G401 (cell line): ENCODE measurements around the gene PTPRK. TPM values are rescaled to one million over a fixed set of nuclear protein-coding genes. Genes with fewer than 3 reads are reported as not detected.

Experiments used
- DNase-seq: peaks from one replicate; pipeline ENCODE4 v3.0.0-alpha.2; 2015; ENCODE audit warnings: low spot score
- in situ Hi-C: cut with HindIII; loops from 2 replicates; pipeline ENCODE4 v1.10.0; 2016; ENCODE audit warnings: low sequenced_read_pairs, mixed read lengths
- total RNA-seq: library from RNA; depleted of rRNA; stranded (reverse); fragments of >200 nt; shearing (Covaris generic); gene quantifications from 2 replicates; pipeline ENCODE4 v1.2.3, GENCODE V29; 2014

The PTPRK gene
- total RNA-seq, 1 experiment from 2014 or later: not detected

- in situ Hi-C loops: no loop called here
- no peak for DNase-seq
Observed at GRCh38 chr6:128333581-128334223, 186.7 kb downstream of the PTPRK start.

DNA sequence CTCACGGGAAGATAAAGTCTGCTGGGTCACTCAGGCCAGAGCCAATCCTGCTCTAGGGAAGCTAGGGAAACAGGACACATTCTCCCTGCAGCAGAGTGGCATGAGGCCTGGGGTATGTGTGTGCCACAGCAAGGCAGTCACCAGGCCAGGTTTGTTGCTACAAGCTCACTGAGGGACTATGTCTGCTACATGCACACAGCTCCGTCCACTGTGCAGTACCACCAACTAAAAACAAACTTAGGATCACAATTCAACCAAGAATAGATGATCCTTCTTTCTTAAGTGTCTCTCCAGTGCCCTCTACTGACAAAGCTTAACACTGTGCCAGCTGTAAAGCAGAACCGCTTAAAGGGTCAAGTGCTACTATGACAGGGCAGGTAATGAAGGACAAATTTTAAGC, 192.5 kb downstream of the PTPRK start:
- no peak for DNase-seq
- in situ Hi-C loops: no loop called here

GRCh38 chr6:128323011-128323410, 197.4 kb downstream of the PTPRK start:
- in situ Hi-C loops: no loop called here
- DNase-seq: no peak

GRCh38 chr6:128319946-128320345, 200.5 kb downstream of the PTPRK start:
- in situ Hi-C loops: no loop called here
- DNase-seq: no peak

DNA sequence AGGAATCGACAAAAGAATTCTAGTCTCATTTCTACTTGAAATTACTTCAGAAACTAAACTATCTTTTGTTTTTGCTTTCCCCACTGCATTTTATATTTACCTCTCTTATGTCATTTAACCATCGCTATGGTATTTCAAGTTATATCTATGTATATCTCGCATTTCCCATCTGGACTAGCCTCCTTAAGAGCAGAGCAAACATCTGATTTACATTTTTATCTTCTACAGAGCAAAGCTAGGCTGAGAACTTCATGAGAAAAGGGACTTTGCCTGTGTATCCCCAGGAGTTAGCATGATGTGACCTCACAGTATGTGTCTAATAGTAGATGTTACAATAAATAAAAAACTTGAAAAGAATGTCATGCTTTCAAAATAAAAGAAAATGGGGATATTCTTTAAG, 201.2 kb downstream of the PTPRK start:
- in situ Hi-C loops: no loop called here
- no peak for DNase-seq

DNA sequence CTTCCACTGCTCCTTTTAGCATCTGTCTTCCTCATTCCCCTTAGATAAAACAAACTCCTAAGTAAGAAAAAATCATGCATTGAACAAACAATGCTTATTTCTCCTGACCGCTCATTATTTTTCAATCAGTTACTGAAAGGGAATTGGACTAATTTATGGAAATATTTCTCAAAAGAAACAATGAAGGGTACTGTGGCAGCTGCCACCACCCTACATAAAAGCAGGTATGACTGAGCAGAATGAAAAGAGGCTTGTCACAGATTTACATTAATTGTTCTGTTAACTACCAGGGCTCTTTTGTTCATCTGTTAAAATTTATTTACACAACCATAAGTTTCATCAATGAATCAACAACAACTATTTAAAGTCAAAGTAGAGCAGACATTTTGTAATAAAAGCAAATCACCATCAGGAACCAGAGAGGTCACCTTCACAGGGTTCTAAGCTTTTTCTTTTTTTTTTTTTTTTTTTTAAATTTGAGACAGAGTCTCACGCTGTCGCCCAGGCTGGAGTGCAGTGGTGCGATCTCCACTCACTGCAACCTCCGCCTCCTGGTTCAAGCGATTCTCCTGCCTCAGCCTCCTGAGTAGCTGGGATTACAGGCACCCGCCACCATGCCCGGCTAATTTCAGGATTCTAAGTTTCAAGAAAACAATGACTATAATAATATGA, 204.0 kb downstream of the PTPRK start:
- no peak for DNase-seq
- in situ Hi-C loops: no loop called here

- in situ Hi-C loops: no loop called here
- no peak for DNase-seq
Observed at GRCh38 chr6:128314190-128314589, 206.2 kb downstream of the PTPRK start.

GRCh38 chr6:128311944-128312570, 208.3 kb downstream of the PTPRK start:
- in situ Hi-C loops: no loop called here
- DNase-seq: no peak

GRCh38 chr6:128310451-128310850, 209.9 kb downstream of the PTPRK start:
- in situ Hi-C loops: no loop called here
- no peak for DNase-seq

DNA sequence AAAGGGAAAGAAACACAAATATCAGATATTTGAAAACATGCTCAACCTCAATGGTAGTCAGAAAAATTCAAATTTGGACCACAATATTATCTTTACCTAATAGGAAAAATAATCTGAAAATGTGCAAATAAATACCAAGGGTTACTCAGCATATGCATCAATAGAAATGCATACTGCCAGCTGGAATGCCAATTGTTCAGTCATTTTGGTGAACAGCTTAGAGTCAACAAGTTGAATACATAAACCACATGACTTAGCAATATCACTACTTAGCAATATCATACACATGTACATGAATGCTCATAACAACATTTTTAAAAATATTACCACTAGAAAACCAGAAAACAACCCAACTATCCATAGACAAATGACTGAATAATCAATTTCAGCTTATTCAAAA, 212.7 kb downstream of the PTPRK start:
- in situ Hi-C loops: no loop called here
- no peak for DNase-seq

- DNase-seq: no peak
- in situ Hi-C loops: no loop called here
Observed at GRCh38 chr6:128305976-128306375, 214.4 kb downstream of the PTPRK start.

GRCh38 chr6:128305228-128305627, 215.2 kb downstream of the PTPRK start:
- no peak for DNase-seq
- in situ Hi-C loops: no loop called here

- in situ Hi-C loops: no loop called here
- no peak for DNase-seq
Observed at GRCh38 chr6:128303870-128304269, 216.5 kb downstream of the PTPRK start.

DNA sequence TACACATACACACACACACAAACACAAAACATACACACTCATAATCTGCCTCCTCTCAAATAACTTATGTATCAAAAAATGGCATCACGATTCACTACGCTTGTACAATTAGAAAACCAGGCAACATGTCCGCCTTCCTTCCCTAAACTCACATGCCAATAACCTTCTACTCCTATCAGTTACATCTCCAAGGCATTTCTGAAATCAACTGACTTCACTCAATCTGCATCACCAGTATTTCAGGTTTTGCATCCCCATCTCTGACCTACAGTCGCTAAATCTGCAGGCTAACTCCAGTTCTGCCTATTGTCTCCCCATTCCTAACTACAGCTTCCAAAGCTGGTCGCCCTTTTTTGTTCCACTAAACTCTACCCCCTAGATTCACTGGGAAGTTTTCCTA, 217.5 kb downstream of the PTPRK start:
- in situ Hi-C loops: no loop called here
- no peak for DNase-seq

DNA sequence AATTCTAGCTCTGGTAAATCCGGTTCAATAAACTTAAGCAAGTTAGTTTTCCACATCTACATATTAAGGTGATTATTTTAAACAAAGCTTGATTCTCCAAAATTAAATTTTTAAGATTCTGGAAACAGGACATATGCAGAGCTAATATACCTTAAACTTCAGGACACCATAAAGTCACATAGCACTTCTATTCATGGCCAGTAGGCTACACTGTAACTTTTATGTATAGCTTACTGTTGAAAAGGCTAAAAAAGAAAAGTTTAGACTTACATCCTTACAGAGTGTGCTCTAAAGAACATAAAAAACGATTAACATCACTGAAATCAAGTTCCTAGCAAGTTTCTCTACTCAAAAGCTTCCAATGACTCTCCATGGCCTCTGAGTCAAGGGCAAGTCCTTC, 224.7 kb downstream of the PTPRK start:
- in situ Hi-C loops: no loop called here
- DNase-seq: no peak

DNA sequence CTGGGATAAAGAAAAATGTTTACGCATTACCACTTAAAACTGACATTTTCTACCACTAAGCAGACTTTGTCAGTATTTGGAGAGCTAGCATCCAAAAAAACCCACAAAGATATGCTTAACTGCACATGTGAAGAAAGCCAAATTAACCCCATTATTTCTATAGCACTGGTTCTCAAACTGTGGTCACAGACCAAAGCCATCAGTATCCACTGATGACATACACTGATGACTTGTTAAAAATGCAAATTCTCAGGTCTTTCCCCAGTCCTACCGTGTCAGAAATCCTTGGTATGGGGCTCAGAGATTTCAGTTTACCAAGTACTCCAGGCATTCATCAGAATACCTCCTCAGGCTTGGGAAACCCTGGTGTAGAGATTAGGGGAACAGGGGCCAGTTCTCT, 230.2 kb downstream of the PTPRK start:
- no peak for DNase-seq
- in situ Hi-C loops: no loop called here

DNA sequence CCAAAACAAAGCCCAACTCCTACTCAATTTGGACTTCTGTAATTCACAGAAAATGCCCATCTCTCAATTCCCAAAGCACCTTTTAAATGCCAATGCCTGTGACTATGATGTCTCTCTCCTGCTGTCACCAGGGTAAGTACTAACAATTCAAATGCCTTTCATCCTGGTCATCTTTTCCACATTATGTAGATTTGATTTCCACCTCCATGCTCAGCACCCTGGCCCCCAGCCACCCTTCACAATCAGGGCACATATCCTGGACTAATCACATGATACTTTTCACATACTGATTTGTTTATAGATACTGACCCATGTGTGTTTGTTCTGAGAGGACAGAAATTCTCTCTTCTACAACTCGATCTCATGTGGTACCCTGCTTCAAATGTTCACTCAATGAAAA, 236.3 kb downstream of the PTPRK start:
- in situ Hi-C loops: no loop called here
- DNase-seq: no peak

GRCh38 chr6:128282961-128283360, 237.4 kb downstream of the PTPRK start:
- in situ Hi-C loops: no loop called here
- DNase-seq: no peak

GRCh38 chr6:128280960-128281359, 239.4 kb downstream of the PTPRK start:
- no peak for DNase-seq
- in situ Hi-C loops: no loop called here

DNA sequence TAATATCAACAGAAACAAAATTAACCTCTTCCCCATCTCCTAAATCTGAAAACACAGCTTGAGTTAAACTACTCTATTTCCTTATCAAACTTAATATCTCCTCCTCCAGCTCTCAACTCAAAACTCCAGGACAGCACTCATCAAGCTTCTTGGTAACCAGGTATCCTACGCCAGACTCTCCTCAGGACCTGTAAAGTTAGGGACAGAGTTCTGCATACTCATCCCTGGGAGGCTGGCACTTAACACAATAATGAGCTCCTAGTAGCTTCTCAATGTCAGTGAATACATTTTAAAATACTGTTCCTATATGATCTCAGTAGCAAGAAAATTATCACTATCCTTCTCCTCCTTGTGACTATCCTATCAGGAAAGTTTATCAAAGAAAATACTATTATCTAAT, 240.3 kb downstream of the PTPRK start:
- in situ Hi-C loops: no loop called here
- DNase-seq: no peak

GRCh38 chr6:128278836-128279235, 241.6 kb downstream of the PTPRK start:
- DNase-seq: no peak
- in situ Hi-C loops: no loop called here
